ENCODE results near the gene BAHCC1.
A peak's percentile ranks its signal among the peaks of the same experiment; 100 is the strongest.

BAHCC1 gene

DNA sequence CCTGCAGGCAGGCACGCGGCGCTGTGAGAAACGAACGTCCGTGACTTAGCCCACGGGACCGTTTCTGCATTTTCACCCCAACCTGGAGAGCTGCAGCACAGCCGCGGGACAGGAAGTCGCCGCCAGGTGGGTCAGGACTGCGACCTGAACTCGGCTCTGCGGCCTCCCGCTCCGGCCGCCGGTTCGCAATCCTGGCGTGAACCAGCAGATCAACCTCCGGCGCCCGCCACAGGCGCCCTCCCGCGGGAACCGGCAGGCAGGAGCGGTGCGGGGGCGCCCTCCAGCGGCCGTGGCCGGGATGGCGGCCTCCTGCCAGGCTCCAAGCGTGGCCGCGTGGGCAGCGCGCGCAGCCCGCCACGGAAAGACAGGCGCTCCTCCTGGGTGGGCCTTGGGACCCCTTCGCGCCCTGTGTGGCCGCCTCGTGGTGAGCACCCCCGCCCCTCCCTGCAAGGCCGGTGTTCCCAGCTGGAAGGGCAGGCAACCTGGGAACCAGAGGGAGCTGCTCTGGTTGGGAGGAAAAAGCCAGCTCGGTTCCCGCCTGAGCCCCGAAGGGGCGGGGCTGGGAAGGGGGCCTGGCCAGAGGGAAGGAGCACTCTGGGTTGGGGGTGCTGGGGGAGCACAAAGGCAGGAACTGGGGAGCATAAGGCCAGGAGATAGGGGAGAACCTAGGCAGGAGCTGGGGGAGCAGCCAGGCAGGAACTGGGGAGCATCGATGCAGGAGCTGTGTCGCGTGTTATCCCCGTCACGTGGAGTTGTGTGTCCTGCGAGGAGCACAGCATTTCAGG, 89.1 kb downstream of the BAHCC1 start (continued):
- TF ChIP-seq ZNF391 (tag by site-specific recombination; IDR thresholded peaks at IDR 0.05; ENCODE audit: borderline replicate concordance, low read depth) (no peak; the same call in 1 of the 2 replicates), ZNF248 (tag by site-specific recombination; IDR thresholded peaks at IDR 0.05) (no peak), ZBTB20 (tag by site-specific recombination; IDR thresholded peaks at IDR 0.05) (peak; percentile 52; the same call in 1 of the 2 replicates), ZNF266 (tag by site-specific recombination; IDR thresholded peaks at IDR 0.05; ENCODE audit: low read depth) (no peak), SCRT2 (tag by site-specific recombination; IDR thresholded peaks at IDR 0.05) (peak; percentile 28; the same call in 1 of the 2 replicates), ZNF558 (tag by site-specific recombination; IDR thresholded peaks at IDR 0.05) (no peak), ZNF596 (tag by site-specific recombination; IDR thresholded peaks at IDR 0.05) (peak; percentile 42; the same call in 1 of the 2 replicates), ZNF791 (tag by site-specific recombination; IDR thresholded peaks at IDR 0.05) (no peak), ZNF785 (tag by site-specific recombination; IDR thresholded peaks at IDR 0.05) (0 out of 2 replicates have a peak, but pooled peaks have one; percentile 56), ZNF202 (tag by site-specific recombination; IDR thresholded peaks at IDR 0.05; ENCODE audit: borderline replicate concordance) (no peak), ZNF350 (tag by site-specific recombination; IDR thresholded peaks at IDR 0.05) (no peak), SCRT1 (tag by site-specific recombination; IDR thresholded peaks at IDR 0.05; ENCODE audit: borderline replicate concordance) (no peak), ZNF664 (tag by site-specific recombination; IDR thresholded peaks at IDR 0.05) (no peak), KLF16 (tag by site-specific recombination; IDR thresholded peaks at IDR 0.05) (peak; percentile 34; the same call in 1 of the 2 replicates), SP7 (tag by site-specific recombination; IDR thresholded peaks at IDR 0.05) (peak; percentile 58; the same call in 1 of the 2 replicates), KLF9 (tag by site-specific recombination; IDR thresholded peaks at IDR 0.05; ENCODE audit: low read depth) (peak; percentile 90), ZNF184 (tag by site-specific recombination; IDR thresholded peaks at IDR 0.05) (peak; percentile 84; the same call in 1 of the 2 replicates), ZNF302 (tag by site-specific recombination; IDR thresholded peaks at IDR 0.05; ENCODE audit: low read depth) (no peak), ZNF311 (tag by site-specific recombination; IDR thresholded peaks at IDR 0.05; ENCODE audit: borderline replicate concordance) (no peak), ZNF23 (tag by site-specific recombination; IDR thresholded peaks at IDR 0.05; ENCODE audit: borderline replicate concordance) (no peak), SP2 (tag by site-specific recombination; IDR thresholded peaks at IDR 0.05) (peak; percentile 57), ZNF473 (tag by site-specific recombination; IDR thresholded peaks at IDR 0.05) (no peak), ZNF169 (tag by site-specific recombination; IDR thresholded peaks at IDR 0.05) (no peak), GLI4 (tag by site-specific recombination; IDR thresholded peaks at IDR 0.05) (0 out of 2 replicates have a peak, but pooled peaks have one; percentile 33)
- TF ChIP-seq, protein P1, sequence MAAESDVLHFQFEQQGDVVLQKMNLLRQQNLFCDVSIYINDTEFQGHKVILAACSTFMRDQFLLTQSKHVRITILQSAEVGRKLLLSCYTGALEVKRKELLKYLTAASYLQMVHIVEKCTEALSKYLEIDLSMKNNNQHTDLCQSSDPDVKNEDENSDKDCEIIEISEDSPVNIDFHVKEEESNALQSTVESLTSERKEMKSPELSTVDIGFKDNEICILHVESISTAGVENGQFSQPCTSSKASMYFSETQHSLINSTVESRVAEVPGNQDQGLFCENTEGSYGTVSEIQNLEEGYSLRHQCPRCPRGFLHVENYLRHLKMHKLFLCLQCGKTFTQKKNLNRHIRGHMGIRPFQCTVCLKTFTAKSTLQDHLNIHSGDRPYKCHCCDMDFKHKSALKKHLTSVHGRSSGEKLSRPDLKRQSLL (tag by site-specific recombination; IDR thresholded peaks at IDR 0.05) = peak; percentile 46
- TF ChIP-seq, protein P2, sequence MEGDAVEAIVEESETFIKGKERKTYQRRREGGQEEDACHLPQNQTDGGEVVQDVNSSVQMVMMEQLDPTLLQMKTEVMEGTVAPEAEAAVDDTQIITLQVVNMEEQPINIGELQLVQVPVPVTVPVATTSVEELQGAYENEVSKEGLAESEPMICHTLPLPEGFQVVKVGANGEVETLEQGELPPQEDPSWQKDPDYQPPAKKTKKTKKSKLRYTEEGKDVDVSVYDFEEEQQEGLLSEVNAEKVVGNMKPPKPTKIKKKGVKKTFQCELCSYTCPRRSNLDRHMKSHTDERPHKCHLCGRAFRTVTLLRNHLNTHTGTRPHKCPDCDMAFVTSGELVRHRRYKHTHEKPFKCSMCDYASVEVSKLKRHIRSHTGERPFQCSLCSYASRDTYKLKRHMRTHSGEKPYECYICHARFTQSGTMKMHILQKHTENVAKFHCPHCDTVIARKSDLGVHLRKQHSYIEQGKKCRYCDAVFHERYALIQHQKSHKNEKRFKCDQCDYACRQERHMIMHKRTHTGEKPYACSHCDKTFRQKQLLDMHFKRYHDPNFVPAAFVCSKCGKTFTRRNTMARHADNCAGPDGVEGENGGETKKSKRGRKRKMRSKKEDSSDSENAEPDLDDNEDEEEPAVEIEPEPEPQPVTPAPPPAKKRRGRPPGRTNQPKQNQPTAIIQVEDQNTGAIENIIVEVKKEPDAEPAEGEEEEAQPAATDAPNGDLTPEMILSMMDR (tag by site-specific recombination; IDR thresholded peaks at IDR 0.05) = peak; percentile 93
- TF ChIP-seq, protein P3, sequence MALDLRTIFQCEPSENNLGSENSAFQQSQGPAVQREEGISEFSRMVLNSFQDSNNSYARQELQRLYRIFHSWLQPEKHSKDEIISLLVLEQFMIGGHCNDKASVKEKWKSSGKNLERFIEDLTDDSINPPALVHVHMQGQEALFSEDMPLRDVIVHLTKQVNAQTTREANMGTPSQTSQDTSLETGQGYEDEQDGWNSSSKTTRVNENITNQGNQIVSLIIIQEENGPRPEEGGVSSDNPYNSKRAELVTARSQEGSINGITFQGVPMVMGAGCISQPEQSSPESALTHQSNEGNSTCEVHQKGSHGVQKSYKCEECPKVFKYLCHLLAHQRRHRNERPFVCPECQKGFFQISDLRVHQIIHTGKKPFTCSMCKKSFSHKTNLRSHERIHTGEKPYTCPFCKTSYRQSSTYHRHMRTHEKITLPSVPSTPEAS (tag by site-specific recombination; IDR thresholded peaks at IDR 0.05) = 0 out of 2 replicates have a peak, but pooled peaks have one; percentile 12
- TF ChIP-seq, protein P4, sequence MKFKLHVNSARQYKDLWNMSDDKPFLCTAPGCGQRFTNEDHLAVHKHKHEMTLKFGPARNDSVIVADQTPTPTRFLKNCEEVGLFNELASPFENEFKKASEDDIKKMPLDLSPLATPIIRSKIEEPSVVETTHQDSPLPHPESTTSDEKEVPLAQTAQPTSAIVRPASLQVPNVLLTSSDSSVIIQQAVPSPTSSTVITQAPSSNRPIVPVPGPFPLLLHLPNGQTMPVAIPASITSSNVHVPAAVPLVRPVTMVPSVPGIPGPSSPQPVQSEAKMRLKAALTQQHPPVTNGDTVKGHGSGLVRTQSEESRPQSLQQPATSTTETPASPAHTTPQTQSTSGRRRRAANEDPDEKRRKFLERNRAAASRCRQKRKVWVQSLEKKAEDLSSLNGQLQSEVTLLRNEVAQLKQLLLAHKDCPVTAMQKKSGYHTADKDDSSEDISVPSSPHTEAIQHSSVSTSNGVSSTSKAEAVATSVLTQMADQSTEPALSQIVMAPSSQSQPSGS (tag by site-specific recombination; IDR thresholded peaks at IDR 0.05; ENCODE audit: low read depth) = no peak
- TF ChIP-seq, protein P5, sequence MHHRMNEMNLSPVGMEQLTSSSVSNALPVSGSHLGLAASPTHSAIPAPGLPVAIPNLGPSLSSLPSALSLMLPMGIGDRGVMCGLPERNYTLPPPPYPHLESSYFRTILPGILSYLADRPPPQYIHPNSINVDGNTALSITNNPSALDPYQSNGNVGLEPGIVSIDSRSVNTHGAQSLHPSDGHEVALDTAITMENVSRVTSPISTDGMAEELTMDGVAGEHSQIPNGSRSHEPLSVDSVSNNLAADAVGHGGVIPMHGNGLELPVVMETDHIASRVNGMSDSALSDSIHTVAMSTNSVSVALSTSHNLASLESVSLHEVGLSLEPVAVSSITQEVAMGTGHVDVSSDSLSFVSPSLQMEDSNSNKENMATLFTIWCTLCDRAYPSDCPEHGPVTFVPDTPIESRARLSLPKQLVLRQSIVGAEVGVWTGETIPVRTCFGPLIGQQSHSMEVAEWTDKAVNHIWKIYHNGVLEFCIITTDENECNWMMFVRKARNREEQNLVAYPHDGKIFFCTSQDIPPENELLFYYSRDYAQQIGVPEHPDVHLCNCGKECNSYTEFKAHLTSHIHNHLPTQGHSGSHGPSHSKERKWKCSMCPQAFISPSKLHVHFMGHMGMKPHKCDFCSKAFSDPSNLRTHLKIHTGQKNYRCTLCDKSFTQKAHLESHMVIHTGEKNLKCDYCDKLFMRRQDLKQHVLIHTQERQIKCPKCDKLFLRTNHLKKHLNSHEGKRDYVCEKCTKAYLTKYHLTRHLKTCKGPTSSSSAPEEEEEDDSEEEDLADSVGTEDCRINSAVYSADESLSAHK (tag by site-specific recombination; IDR thresholded peaks at IDR 0.05) = 0 out of 2 replicates have a peak, but pooled peaks have one; percentile 8
- TF ChIP-seq, protein P6, sequence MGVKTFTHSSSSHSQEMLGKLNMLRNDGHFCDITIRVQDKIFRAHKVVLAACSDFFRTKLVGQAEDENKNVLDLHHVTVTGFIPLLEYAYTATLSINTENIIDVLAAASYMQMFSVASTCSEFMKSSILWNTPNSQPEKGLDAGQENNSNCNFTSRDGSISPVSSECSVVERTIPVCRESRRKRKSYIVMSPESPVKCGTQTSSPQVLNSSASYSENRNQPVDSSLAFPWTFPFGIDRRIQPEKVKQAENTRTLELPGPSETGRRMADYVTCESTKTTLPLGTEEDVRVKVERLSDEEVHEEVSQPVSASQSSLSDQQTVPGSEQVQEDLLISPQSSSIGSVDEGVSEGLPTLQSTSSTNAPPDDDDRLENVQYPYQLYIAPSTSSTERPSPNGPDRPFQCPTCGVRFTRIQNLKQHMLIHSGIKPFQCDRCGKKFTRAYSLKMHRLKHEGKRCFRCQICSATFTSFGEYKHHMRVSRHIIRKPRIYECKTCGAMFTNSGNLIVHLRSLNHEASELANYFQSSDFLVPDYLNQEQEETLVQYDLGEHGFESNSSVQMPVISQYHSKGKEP (tag by site-specific recombination; IDR thresholded peaks at IDR 0.05) = peak; percentile 74; the same call in 1 of the 2 replicates

Measured in HEK293 (cell line).